K562 (cell line): Measurements from ENCODE around the gene SDCBP2.

Experiments used
- CTCF ChIP-seq, 3 experiments: IDR thresholded peaks in 2 of 3; conservative IDR thresholded peaks in 1 of 3; 2 replicates each; pipeline ENCODE4 v1.5.1; 2011 to 2012; ENCODE audit warnings: low read length in 3 of 3, mild to moderate bottlenecking in 3 of 3, control low read depth in 2 of 3, improper control_type of control experiment in 1 of 3, inconsistent platforms in 1 of 3, low read depth in 1 of 3, mixed read lengths in 1 of 3, moderate library complexity in 1 of 3; ENCODE audit not compliant: insufficient read depth in 2 of 3
- SREBF2 ChIP-seq: sonication (generic); formaldehyde crosslinking; IDR thresholded peaks from 2 replicates; pipeline ENCODE4 v1.4.0; 2020; ENCODE audit warnings: mild to moderate bottlenecking, missing genetic modification reagents
- ZNF766 ChIP-seq: fragments of 200-800 bp; sonication (Bioruptor generic); conservative IDR thresholded peaks from 2 replicates; pipeline ENCODE4 v1.6.1; 2016; ENCODE audit warnings: missing genetic modification characterization, missing compliant biosample characterization

DNA sequence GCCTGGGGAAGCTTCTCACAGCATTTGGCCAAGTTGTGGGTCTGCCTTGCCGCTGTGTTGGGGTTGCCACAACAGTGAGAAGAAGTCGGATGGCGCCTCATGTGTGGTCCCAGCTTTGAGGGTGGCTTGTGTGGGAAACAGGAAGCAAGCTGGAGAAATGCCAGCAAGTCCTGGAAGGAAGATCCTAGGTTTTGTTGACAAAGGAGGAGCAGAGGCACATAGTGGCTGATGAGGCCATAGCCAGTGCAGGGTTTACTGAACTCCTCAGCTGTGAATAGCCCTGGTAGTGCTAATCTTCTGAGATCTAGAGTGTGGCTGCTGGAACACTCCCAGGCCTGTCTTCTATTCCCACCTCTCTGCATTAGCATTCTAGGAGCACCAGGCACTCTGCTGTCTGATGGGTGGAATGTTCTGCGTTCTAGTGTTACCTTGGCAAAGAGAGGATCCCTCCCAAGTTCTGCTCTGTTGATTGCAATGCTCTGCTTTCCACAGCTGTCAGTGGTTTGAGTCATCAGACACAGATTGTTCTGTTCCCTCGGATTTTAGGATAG is 37.7 kb downstream of the SDCBP2 start:
- no peak for TF ChIP-seq CTCF (IDR thresholded peaks at IDR 0.05 in 2 of 3, conservative IDR thresholded peaks at IDR 0.05 in 1 of 3; ENCODE audit: insufficient read depth in 2 of 3, low read depth in 1 of 3, low read length in 3 of 3)
- no peak for TF ChIP-seq SREBF2 (CRISPR knock-in tag)
- TF ChIP-seq ZNF766 (CRISPR knock-in tag): no peak
